IMR-90 (cell line): Measurements from ENCODE around the gene PAX3. TPM values are rescaled to one million over a fixed set of nuclear protein-coding genes. Genes with fewer than 3 reads are reported as not detected.

Experiments
- ATAC-seq: fragments of 200-7000 bp; cut with Tn5 transposase; 2 replicates; pipeline ENCODE4 v1.9.1; 2020; ENCODE audit warnings: low read depth, mild to moderate bottlenecking, moderate library complexity
- BruUV-seq: library from RNA; stranded (reverse); fragments of 400-500 nt; replicated peaks from 2 replicates; lab custom pipeline; 2021; lab: Mats Ljungman, UMichigan
- CTCF ChIA-PET: fragments of 300-600 bp; formaldehyde crosslinking; extraction: SDS; loops from one replicate; lab custom pipeline; 2021; ENCODE audit warnings: antibody characterized with exemption; lab: Yijun Ruan, JAX
- POLR2A ChIA-PET: fragments of 300-600 bp; sonication (Branson Sonifier 250); formaldehyde crosslinking; loops from one replicate; lab custom pipeline; 2022; ENCODE audit warnings: antibody characterized with exemption; ENCODE audit not compliant: unreplicated experiment; lab: Charles Lee
- DNase-seq: peaks from one replicate; pipeline ENCODE4 v3.0.0; 2013
- H2AFZ ChIP-seq: replicated peaks from 2 replicates; pipeline ENCODE3; 2013; ENCODE audit warnings: low read length, mild to moderate bottlenecking; ENCODE audit not compliant: poor library complexity
- H2AK5ac ChIP-seq: 2 replicates; pipeline ENCODE4 v1.6.1; 2013; ENCODE audit warnings: low read depth, low read length, inconsistent platforms
- H2AK9ac ChIP-seq: replicated peaks from 2 replicates; pipeline ENCODE3; 2013; ENCODE audit warnings: mild to moderate bottlenecking, low read depth, low read length, moderate library complexity; ENCODE audit not compliant: poor library complexity
- H2BK120ac ChIP-seq: 2 replicates; pipeline ENCODE4 v1.6.1; 2013; ENCODE audit warnings: low read depth, low read length, inconsistent platforms
- H2BK15ac ChIP-seq: 3 replicates; pipeline ENCODE4 v1.6.1; 2013; ENCODE audit warnings: low read depth, low read length, inconsistent platforms
- H2BK20ac ChIP-seq: 2 replicates; pipeline ENCODE4 v1.6.1; 2013; ENCODE audit warnings: low read depth, mild to moderate bottlenecking, inconsistent platforms, low read length, moderate library complexity
- H2BK5ac ChIP-seq: 2 replicates; pipeline ENCODE4 v1.6.1; 2013; ENCODE audit warnings: mild to moderate bottlenecking, low read depth, low read length, inconsistent platforms; ENCODE audit not compliant: poor library complexity, severe bottlenecking
- H3K14ac ChIP-seq: replicated peaks from 2 replicates; pipeline ENCODE4 v1.6.1; 2013; ENCODE audit warnings: low read depth, low read length, inconsistent platforms
- H3K18ac ChIP-seq: 2 replicates; pipeline ENCODE4 v1.6.1; 2013; ENCODE audit warnings: low read depth, low read length, control low read depth
- H3K23ac ChIP-seq: 2 replicates; pipeline ENCODE4 v1.6.1; 2013; ENCODE audit warnings: low read depth, low read length, inconsistent platforms
- H3K27ac ChIP-seq: 2 replicates; pipeline ENCODE4 v1.5.1; 2013; ENCODE audit warnings: mild to moderate bottlenecking, control low read depth, low read length; ENCODE audit not compliant: insufficient read depth
- H3K27me3 ChIP-seq: 2 replicates; pipeline ENCODE4 v1.6.1; 2013; ENCODE audit warnings: low read length; ENCODE audit not compliant: control insufficient read depth, insufficient read depth
- H3K36me3 ChIP-seq: 2 replicates; pipeline ENCODE4 v1.6.1; 2013; ENCODE audit warnings: low read length, mixed read lengths; ENCODE audit not compliant: control insufficient read depth, insufficient read depth
- H3K4ac ChIP-seq: 2 replicates; pipeline ENCODE4 v1.6.1; 2013; ENCODE audit warnings: low read depth, low read length, inconsistent platforms
- H3K4me1 ChIP-seq: 2 replicates; pipeline ENCODE4 v1.6.1; 2013; ENCODE audit warnings: low read length, mixed read lengths; ENCODE audit not compliant: control insufficient read depth, insufficient read depth
- H3K4me2 ChIP-seq: 2 replicates; pipeline ENCODE4 v1.6.1; 2013; ENCODE audit warnings: low read depth, mild to moderate bottlenecking, control low read depth, low read length, moderate library complexity
- H3K4me3 ChIP-seq: 2 replicates; pipeline ENCODE4 v1.5.1; 2013; ENCODE audit warnings: low read depth, mild to moderate bottlenecking, control low read depth, low read length, moderate library complexity; ENCODE audit not compliant: insufficient read depth
- H3K56ac ChIP-seq: 2 replicates; pipeline ENCODE4 v1.6.1; 2013; ENCODE audit warnings: low read length, inconsistent platforms; ENCODE audit not compliant: insufficient read depth; ENCODE audit errors: extremely low read depth
- H3K79me1 ChIP-seq, 2 experiments: 2 replicates each; pipeline ENCODE4 v1.6.1; 2013; ENCODE audit warnings: low read length in 2 of 2, inconsistent platforms in 1 of 2, low read depth in 1 of 2
- H3K9ac ChIP-seq: 2 replicates; pipeline ENCODE4 v1.6.1; 2013; ENCODE audit warnings: low read depth, low read length, control low read depth
- H3K9me1 ChIP-seq: 2 replicates; pipeline ENCODE4 v1.6.1; 2013; ENCODE audit warnings: low read length, inconsistent platforms; ENCODE audit not compliant: insufficient read depth
- H3K9me3 ChIP-seq: 2 replicates; pipeline ENCODE4 v1.6.1; 2013; ENCODE audit warnings: low read length; ENCODE audit not compliant: control insufficient read depth, insufficient read depth
- H4K20me1 ChIP-seq: 2 replicates; pipeline ENCODE4 v1.6.1; 2013; ENCODE audit warnings: low read length, inconsistent platforms; ENCODE audit not compliant: insufficient read depth
- H4K5ac ChIP-seq: 2 replicates; pipeline ENCODE4 v1.6.1; 2013; ENCODE audit warnings: mild to moderate bottlenecking, low read depth, low read length, control low read depth
- H4K8ac ChIP-seq, 2 experiments: 2 replicates each; pipeline ENCODE4 v1.6.1; 2013; ENCODE audit warnings: low read depth in 2 of 2, low read length in 2 of 2, control low read depth in 1 of 2, inconsistent platforms in 1 of 2
- H4K91ac ChIP-seq: 2 replicates; pipeline ENCODE4 v1.6.1; 2013; ENCODE audit warnings: low read depth, low read length, inconsistent platforms; ENCODE audit not compliant: insufficient read depth
- RCOR1 ChIP-seq: IDR thresholded peaks from 2 replicates; pipeline ENCODE4 v1.6.1; 2012; ENCODE audit warnings: mild to moderate bottlenecking, low read length, improper control_type of control experiment; ENCODE audit not compliant: insufficient replicate concordance
- SMC3 ChIP-seq: fragments of 150-350 bp; IDR thresholded peaks from 2 replicates; pipeline ENCODE4 v1.6.1; 2016; ENCODE audit warnings: low read depth, mild to moderate bottlenecking, antibody characterized with exemption, low read length, moderate library complexity
- WGBS, 2 experiments: methylation state at CpG; one replicate each; pipeline versions ENCODE4 v1.1.5 to v1.1.7; 2013; ENCODE audit warnings: missing lambda C conversion rate in 2 of 2; ENCODE audit not compliant: insufficient read length in 1 of 2; ENCODE audit errors: extremely low coverage in 2 of 2; 5-methylcytosine and 5-hydroxymethylcytosine counted together
- dilution Hi-C: fragments of 300-500 bp; cut with HindIII; formaldehyde crosslinking; loops from one replicate; pipeline ENCODE4 v1.14.3; 2018; ENCODE audit warnings: low sequenced_read_pairs; ENCODE audit not compliant: unreplicated experiment
- in situ Hi-C: fragments of 300-500 bp; cut with MboI; formaldehyde crosslinking; loops from 3 replicates; pipeline ENCODE4 v1.14.3; 2019; ENCODE audit warnings: low sequenced_read_pairs, inconsistent platforms, mixed read lengths
- intact Hi-C: fragments of 100-400 bp; cut with micrococcal nuclease; formaldehyde crosslinking; loops from 2 replicates; pipeline ENCODE4 v1.10.0; 2022
- polyA plus RNA-seq, 3 experiments: library from polyadenylated mRNA; depleted of rRNA; stranded (reverse); fragments of >200 nt; gene quantifications; 2 replicates each; pipeline ENCODE4 v1.2.3, GENCODE V29; 2012; ENCODE audit warnings: low replicate concordance in 1 of 3
- total RNA-seq: library from RNA; depleted of rRNA; stranded (reverse); fragments of >200 nt; gene quantifications from 2 replicates; pipeline ENCODE4 v1.2.3, GENCODE V29; 2012
- TF ChIP-seq, protein P1 (sequence below): fragments of 150-350 bp; IDR thresholded peaks from 2 replicates; pipeline ENCODE4 v1.6.1; 2016; ENCODE audit warnings: low read depth, mild to moderate bottlenecking, low read length, moderate library complexity, borderline replicate concordance

Gene PAX3
- total and polyA plus RNA-seq, 2 of the 4 experiments (the other 2 are of a cell fraction) = not detected

DNA sequence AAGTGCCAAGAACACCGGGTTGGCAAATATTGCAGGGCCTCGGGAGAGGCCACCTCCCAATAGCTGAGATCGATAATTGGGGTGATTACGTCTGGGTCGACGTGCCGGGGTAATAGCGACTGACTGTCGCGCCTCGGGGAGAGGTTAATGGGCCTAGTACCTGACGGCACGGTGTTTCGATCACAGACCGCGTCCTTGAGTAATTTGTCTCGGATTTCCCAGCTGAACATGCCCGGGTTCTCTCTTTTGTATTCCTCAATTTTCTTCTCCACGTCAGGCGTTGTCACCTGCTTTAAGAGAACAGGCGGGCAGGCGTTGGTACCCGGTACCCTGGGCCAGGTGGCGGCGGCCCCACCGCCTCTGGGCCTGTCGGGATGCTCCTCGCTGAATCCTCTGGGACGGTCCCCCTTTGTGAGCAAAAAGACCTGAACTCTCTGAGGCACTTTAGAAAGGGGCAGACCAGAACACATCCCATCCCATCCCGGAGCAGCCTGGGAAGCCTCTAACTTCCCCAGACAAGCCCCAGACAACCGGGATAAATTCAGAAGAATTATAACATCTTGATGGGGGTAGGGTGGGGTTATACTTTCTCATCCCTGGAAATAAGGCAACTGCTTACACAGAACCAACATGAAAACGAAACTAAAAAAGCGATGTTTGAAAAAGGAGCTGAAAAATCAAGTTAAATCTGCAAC is 3.3 kb downstream of the PAX3 start:
- in situ Hi-C loops (no loop called here), dilution Hi-C loops (no loop called here), intact Hi-C loops (no loop called here)
- ChIA-PET POLR2A (no interaction called here), CTCF (no interaction called here)
- Histone ChIP-seq H3K27ac (no peak overlapping the region), H4K5ac (no peak overlapping the region), H3K79me1 (no peaks in the 10 kb centered on the region), H4K91ac (no peak overlapping the region), H2BK5ac (no peak overlapping the region), H3K9me3 (peaks cover 22% of the 10 kb centered on the region), H4K20me1 (no peaks in the 10 kb centered on the region), H3K23ac (no peak overlapping the region), H2AK9ac (peak overlapping the region; percentile 40), H3K27me3 (peaks cover 98% of the 10 kb centered on the region), H3K4me1 (no peaks in the 10 kb centered on the region; the same call in 1 of the 2 replicates), H3K9ac (no peak overlapping the region), H3K9me1 (no peaks in the 10 kb centered on the region), H2BK15ac (no peak overlapping the region), H2AK5ac (no peak overlapping the region), H3K4ac (no peak overlapping the region), H3K14ac (no peak overlapping the region), H4K8ac (no peak overlapping the region), H3K18ac (no peak overlapping the region), H2BK20ac (no peak overlapping the region), H2BK120ac (no peak overlapping the region), H3K36me3 (no peaks in the 10 kb centered on the region), H3K56ac (no peak overlapping the region), H3K4me2 (peak overlapping the region; percentile 75), H2AFZ (peak overlapping the region; percentile 72), H3K4me3 (peak overlapping the region; percentile 21)
- WGBS, 2 experiments = 5% methylated on average over 4 of the region's 33 CpGs; no CpG with 5 or more reads in 1 of the 2 experiments
- DNase-seq (peak; percentile 14), ATAC-seq (peak; percentile 27; the same call in 1 of the 2 replicates)
- TF ChIP-seq, protein P1, sequence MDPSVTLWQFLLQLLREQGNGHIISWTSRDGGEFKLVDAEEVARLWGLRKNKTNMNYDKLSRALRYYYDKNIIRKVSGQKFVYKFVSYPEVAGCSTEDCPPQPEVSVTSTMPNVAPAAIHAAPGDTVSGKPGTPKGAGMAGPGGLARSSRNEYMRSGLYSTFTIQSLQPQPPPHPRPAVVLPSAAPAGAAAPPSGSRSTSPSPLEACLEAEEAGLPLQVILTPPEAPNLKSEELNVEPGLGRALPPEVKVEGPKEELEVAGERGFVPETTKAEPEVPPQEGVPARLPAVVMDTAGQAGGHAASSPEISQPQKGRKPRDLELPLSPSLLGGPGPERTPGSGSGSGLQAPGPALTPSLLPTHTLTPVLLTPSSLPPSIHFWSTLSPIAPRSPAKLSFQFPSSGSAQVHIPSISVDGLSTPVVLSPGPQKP = no peak
- TF ChIP-seq SMC3 = no peak
- TF ChIP-seq RCOR1 = no peak
- BruUV-seq = no TSS peak
